DOHH2 (cell line): ENCODE data around the gene SEPTIN10.

Experiments used
- H3F3A ChIP-seq: fragments of 200-600 bp; sonication (generic), shearing (Covaris generic); 2 replicates; pipeline ENCODE4 v1.6.0; 2016; ENCODE audit warnings: antibody characterized with exemption, mild to moderate bottlenecking; ENCODE audit not compliant: control insufficient read depth, insufficient read depth
- H3K27ac ChIP-seq: fragments of 200-600 bp; sonication (generic); 2 replicates; pipeline ENCODE4 v1.5.1; 2014; ENCODE audit warnings: low read depth, mild to moderate bottlenecking, low read length, moderate library complexity
- H3K27me3 ChIP-seq: fragments of 200-600 bp; sonication (generic); 2 replicates; pipeline ENCODE4 v1.6.1; 2014; ENCODE audit warnings: mild to moderate bottlenecking, low read length, mixed read lengths; ENCODE audit not compliant: control insufficient read depth
- H3K36me3 ChIP-seq: fragments of 200-600 bp; sonication (generic); 2 replicates; pipeline ENCODE4 v1.6.1; 2014; ENCODE audit warnings: mild to moderate bottlenecking, low read length, moderate library complexity, mixed read lengths; ENCODE audit not compliant: control insufficient read depth
- H3K4me1 ChIP-seq: fragments of 200-600 bp; sonication (generic); 2 replicates; pipeline ENCODE4 v1.6.1; 2014; ENCODE audit warnings: mild to moderate bottlenecking, low read length, mixed read lengths; ENCODE audit not compliant: control insufficient read depth
- H3K4me2 ChIP-seq: fragments of 200-600 bp; sonication (generic); 2 replicates; pipeline ENCODE4 v1.6.0; 2014; ENCODE audit warnings: mild to moderate bottlenecking, low read length, moderate library complexity
- H3K4me3 ChIP-seq: fragments of 200-600 bp; sonication (generic); 2 replicates; pipeline ENCODE4 v1.5.1; 2014; ENCODE audit warnings: mild to moderate bottlenecking, low read length, mixed read lengths
- H3K79me2 ChIP-seq: fragments of 200-600 bp; sonication (generic); 2 replicates; pipeline ENCODE4 v1.6.1; 2014; ENCODE audit warnings: mild to moderate bottlenecking, low read length, mixed read lengths; ENCODE audit not compliant: control insufficient read depth
- H3K9me2 ChIP-seq: fragments of 200-600 bp; sonication (generic); replicated peaks from 2 replicates; pipeline ENCODE4 v1.6.1; 2014; ENCODE audit warnings: mild to moderate bottlenecking, low read length, mixed read lengths; ENCODE audit not compliant: control insufficient read depth
- H3K9me3 ChIP-seq: fragments of 200-600 bp; sonication (generic); 2 replicates; pipeline ENCODE4 v1.6.1; 2014; ENCODE audit warnings: antibody characterized with exemption, low read length, mixed read lengths; ENCODE audit not compliant: control insufficient read depth, insufficient read depth
- H4K20me1 ChIP-seq: fragments of 200-600 bp; sonication (generic); 2 replicates; pipeline ENCODE4 v1.6.0; 2014; ENCODE audit warnings: low read depth, mild to moderate bottlenecking, antibody characterized with exemption, low read length, moderate library complexity; ENCODE audit not compliant: control insufficient read depth, insufficient read depth
- CTCF ChIP-seq: fragments of 200-600 bp; sonication (generic); IDR thresholded peaks from one replicate; pipeline ENCODE4 v1.5.1; 2014; ENCODE audit warnings: antibody characterized with exemption, mild to moderate bottlenecking, low read depth, low read length; ENCODE audit not compliant: poor library complexity, severe bottlenecking
- EZH2phosphoT487 ChIP-seq: fragments of 200-600 bp; sonication (generic); IDR thresholded peaks from 2 replicates; pipeline ENCODE4 v1.6.1; 2017; ENCODE audit warnings: borderline replicate concordance, mild to moderate bottlenecking, antibody characterized with exemption, low read length, moderate library complexity, mixed read lengths

Gene SEPTIN10

GRCh38 chr2:109513230-109513629 lies 100.5 kb downstream of the SEPTIN10 start:
- H3F3A ChIP-seq = no peaks in the 10 kb centered on the region
- peaks cover 2% of the 10 kb centered on the region; the same call in 1 of the 2 replicates for H3K27me3 ChIP-seq
- no peaks in the 10 kb centered on the region for H3K36me3 ChIP-seq
- no peaks in the 10 kb centered on the region for H3K79me2 ChIP-seq
- no peak for TF ChIP-seq EZH2phosphoT487
- no peak for TF ChIP-seq CTCF
- no peak overlapping the region for H3K4me2 ChIP-seq
- H4K20me1 ChIP-seq = no peaks in the 10 kb centered on the region
- no peak overlapping the region for H3K4me3 ChIP-seq
- no peaks in the 10 kb centered on the region for H3K9me3 ChIP-seq
- no peaks in the 10 kb centered on the region for H3K4me1 ChIP-seq
- H3K27ac ChIP-seq = no peak overlapping the region
- H3K9me2 ChIP-seq = no peaks in the 10 kb centered on the region

- H3F3A ChIP-seq = no peaks in the 10 kb centered on the region
- no peak overlapping the region for H3K4me3 ChIP-seq
- H3K9me2 ChIP-seq = no peaks in the 10 kb centered on the region
- no peak overlapping the region for H3K4me2 ChIP-seq
- no peaks in the 10 kb centered on the region for H3K36me3 ChIP-seq
- no peaks in the 10 kb centered on the region for H3K79me2 ChIP-seq
- H3K9me3 ChIP-seq = no peaks in the 10 kb centered on the region
- TF ChIP-seq CTCF (no peak), EZH2phosphoT487 (no peak)
- no peaks in the 10 kb centered on the region for H4K20me1 ChIP-seq
- no peak overlapping the region for H3K27ac ChIP-seq
- no peaks in the 10 kb centered on the region for H3K4me1 ChIP-seq
- peaks cover 2% of the 10 kb centered on the region; the same call in 1 of the 2 replicates for H3K27me3 ChIP-seq
These were observed 101.7 kb downstream of the SEPTIN10 start for GRCh38 chr2:109512076-109512475.

- no peaks in the 10 kb centered on the region for H3K79me2 ChIP-seq
- no peaks in the 10 kb centered on the region for H3K9me3 ChIP-seq
- no peak overlapping the region for H3K4me2 ChIP-seq
- H4K20me1 ChIP-seq = no peaks in the 10 kb centered on the region
- H3K4me3 ChIP-seq = no peak overlapping the region
- H3K36me3 ChIP-seq = no peaks in the 10 kb centered on the region
- H3K27me3 ChIP-seq = peaks cover 2% of the 10 kb centered on the region; the same call in 1 of the 2 replicates
- H3K27ac ChIP-seq = no peak overlapping the region
- no peak for TF ChIP-seq EZH2phosphoT487
- no peak for TF ChIP-seq CTCF
- no peaks in the 10 kb centered on the region for H3K9me2 ChIP-seq
- no peaks in the 10 kb centered on the region for H3K4me1 ChIP-seq
- H3F3A ChIP-seq = no peaks in the 10 kb centered on the region
These were observed 102.6 kb downstream of the SEPTIN10 start for GRCh38 chr2:109511168-109511567.
